Epithelial cell of esophagus (primary cell): ENCODE measurements around the gene HAPLN3.

ENCODE experiments used
- DNase-seq: peaks from one replicate; pipeline ENCODE4 v3.0.0; 2010; ENCODE audit warnings: low read depth
- H3K4me3 ChIP-seq: 2 replicates; pipeline ENCODE4 v1.5.1; 2011; ENCODE audit warnings: mild to moderate bottlenecking, low read length, control low read depth
- TF ChIP-seq, protein P1 (sequence below): IDR thresholded peaks from 2 replicates; pipeline ENCODE4 v1.5.1; 2011; ENCODE audit warnings: low read depth, mild to moderate bottlenecking, low read length, control low read depth, inconsistent platforms; ENCODE audit not compliant: insufficient read depth; ENCODE audit errors: missing control alignments

Gene HAPLN3

DNA sequence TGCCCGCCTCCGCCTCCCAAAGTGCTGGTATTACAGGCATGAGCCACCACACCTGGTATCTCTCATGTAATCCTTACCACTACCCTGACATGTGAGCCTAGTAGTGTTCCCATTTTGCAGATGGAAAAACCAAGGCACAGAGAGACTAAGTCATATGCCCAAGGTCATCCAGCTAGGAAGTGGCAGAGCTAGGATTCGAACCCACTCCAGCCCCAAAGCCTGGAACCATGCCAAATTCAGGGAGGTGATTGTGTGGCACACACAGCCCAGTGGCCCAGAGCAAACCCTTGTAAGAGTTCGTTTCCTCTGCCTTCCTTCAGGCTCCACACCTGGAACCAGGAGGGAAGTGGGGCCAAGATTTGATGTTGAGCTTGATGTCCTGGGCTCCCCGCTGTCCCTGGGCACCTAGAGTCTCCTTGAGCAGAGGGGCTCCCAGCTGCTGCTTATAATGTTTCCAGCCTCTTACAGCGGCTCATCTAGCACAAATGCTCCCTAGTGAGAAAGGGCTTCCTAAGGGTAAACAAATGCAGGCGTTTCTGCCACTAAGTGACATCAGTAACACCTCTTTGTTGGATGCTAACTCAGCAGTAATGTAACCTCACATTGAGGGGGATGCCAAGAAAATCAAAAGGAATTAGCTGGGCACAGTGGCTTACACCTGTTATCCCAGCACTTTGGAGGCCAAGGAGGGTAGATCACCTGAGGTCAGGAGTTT lies 3.6 kb downstream of the HAPLN3 start:
- TF ChIP-seq, protein P1, sequence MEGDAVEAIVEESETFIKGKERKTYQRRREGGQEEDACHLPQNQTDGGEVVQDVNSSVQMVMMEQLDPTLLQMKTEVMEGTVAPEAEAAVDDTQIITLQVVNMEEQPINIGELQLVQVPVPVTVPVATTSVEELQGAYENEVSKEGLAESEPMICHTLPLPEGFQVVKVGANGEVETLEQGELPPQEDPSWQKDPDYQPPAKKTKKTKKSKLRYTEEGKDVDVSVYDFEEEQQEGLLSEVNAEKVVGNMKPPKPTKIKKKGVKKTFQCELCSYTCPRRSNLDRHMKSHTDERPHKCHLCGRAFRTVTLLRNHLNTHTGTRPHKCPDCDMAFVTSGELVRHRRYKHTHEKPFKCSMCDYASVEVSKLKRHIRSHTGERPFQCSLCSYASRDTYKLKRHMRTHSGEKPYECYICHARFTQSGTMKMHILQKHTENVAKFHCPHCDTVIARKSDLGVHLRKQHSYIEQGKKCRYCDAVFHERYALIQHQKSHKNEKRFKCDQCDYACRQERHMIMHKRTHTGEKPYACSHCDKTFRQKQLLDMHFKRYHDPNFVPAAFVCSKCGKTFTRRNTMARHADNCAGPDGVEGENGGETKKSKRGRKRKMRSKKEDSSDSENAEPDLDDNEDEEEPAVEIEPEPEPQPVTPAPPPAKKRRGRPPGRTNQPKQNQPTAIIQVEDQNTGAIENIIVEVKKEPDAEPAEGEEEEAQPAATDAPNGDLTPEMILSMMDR, result no peak
- DNase-seq, result no peak
- no peak overlapping the region for H3K4me3 ChIP-seq

DNA sequence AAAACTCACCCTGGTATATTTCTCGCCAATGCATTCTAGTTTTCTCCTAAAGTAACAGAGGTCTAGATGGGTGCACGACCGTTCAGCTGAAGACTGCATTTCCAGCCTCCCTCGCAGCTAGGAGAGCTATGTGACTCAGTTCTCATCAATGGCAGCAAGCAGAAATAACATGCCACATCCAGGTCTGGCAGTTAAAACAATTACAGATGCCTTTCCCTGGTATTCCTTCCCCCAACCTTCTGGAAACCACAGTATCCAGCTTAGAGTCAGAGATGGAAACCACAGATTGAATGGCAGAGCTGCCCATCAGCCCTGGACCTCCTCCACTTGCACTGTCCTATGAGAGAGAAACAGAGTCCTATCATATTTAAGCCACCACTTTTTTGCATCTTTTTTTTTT lies 4.8 kb downstream of the HAPLN3 start:
- H3K4me3 ChIP-seq, result no peak overlapping the region
- TF ChIP-seq, protein P1, result no peak
- no peak for DNase-seq

DNA sequence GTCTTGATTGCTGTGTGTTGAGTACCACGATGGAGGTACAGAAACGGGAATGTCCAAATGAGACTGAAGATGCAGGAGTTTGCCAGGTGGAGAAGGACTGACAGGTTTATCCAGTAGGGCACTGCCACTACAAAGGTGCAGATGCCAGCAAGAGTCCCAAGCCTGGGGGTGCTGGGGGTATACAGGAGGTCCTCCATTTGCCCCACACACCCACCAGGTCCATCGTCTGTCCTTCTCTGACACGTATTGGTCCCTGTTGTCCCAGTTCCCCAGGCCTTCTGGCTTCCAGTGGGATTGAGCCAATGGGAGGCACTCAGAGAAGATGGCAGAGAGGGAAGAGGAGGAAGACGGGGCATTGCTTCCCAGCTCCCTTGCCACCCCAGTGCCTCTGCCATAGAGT lies 6.6 kb downstream of the HAPLN3 start:
- no peak overlapping the region for H3K4me3 ChIP-seq
- no peak for DNase-seq
- TF ChIP-seq, protein P1, result no peak

DNA sequence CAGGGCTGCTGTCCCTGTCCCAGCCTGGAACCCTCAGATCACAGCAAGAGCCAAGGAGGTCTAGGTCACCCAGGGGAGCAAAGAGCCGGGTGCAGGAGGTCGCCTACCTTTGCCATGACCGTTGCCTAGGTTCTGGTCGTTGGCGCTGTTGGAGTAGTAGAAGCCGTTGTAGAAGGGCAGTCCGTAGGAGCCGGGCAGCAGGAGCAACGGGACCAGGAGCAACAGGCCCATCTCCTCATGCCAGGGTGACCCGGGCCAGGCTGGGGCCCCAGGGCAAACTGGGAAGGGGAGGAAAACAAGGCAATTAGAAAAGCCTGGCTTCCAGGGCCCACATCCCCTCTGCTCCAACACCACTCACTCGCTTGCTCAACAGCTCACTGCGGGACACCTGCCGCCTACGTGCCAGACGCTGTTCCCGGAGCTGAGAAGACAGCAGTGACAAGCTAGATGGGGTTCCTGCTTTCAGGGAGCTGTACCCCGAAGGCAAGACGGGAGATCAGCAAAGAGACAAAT lies 8.2 kb downstream of the HAPLN3 start:
- no peak for DNase-seq
- TF ChIP-seq, protein P1, result no peak
- H3K4me3 ChIP-seq, result no peak overlapping the region

DNA sequence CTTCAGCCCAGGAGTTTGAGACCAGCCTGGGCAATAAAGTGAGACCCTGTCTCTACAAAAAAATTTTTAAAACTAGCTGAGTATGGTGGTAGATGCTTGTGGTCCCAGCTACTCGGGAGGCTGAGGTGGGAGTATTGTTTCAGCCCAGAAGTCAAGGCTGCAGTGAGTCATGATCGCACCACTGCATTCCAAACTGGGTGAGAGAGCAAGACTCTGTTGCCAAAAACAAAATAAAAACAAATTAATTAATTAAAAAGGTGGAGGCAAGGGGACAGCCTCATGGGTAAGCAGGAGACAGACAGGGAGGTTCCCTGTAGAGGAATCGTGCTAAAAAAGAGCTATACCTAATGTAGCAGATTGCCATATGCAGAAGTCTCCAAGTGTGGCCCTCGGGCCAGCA lies 12.6 kb downstream of the HAPLN3 start:
- no peak overlapping the region for H3K4me3 ChIP-seq
- peak; percentile 38 for DNase-seq
- TF ChIP-seq, protein P1, result no peak

DNA sequence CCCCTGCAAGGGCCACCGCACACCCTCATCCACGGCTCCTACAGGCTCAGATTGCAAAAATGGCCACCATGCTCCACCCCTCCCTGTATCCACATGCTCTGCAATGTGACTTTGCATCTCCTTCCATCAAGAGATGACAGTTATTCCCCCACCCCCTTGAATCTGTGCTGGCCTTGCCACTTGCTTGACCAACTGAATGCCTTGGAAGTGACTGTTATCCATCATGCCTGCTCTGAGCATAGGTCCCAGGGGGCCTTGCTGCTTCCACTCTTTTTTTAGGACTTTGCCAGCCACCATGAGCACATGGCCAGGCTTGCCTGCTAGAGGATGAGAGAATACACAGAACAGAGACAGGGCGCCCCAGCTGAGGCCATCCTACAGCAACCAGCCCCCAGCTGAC lies 13.6 kb downstream of the HAPLN3 start:
- no peak for DNase-seq
- TF ChIP-seq, protein P1, result no peak

More for the DNA sequence above, 13.6 kb downstream of the HAPLN3 start:
- no peak overlapping the region for H3K4me3 ChIP-seq
